Measurements from ENCODE around the gene SPARCL1.

DNA sequence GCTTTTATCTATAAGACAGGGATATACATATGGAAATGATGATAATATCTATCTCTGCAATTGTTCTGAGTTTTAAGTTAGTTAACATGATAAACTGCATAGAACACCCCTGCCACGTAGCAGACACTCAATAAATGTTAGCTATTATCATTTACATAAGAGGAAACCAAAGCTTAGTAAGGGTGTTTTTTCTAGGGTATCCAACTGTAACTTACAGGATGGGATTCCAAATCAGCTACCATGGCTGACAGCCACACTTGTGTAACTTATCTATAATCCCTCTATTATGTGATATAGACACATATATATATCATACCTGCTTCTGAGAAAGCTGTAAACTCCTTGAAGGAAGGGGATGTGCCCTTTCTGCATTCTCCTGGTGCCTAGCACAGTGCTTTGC is 1.1 kb upstream of the SPARCL1 start:
- TF ChIP-seq, protein P1, sequence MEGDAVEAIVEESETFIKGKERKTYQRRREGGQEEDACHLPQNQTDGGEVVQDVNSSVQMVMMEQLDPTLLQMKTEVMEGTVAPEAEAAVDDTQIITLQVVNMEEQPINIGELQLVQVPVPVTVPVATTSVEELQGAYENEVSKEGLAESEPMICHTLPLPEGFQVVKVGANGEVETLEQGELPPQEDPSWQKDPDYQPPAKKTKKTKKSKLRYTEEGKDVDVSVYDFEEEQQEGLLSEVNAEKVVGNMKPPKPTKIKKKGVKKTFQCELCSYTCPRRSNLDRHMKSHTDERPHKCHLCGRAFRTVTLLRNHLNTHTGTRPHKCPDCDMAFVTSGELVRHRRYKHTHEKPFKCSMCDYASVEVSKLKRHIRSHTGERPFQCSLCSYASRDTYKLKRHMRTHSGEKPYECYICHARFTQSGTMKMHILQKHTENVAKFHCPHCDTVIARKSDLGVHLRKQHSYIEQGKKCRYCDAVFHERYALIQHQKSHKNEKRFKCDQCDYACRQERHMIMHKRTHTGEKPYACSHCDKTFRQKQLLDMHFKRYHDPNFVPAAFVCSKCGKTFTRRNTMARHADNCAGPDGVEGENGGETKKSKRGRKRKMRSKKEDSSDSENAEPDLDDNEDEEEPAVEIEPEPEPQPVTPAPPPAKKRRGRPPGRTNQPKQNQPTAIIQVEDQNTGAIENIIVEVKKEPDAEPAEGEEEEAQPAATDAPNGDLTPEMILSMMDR (optimal IDR thresholded peaks at IDR 0.05 in 1 of 3, IDR thresholded peaks at IDR 0.05 in 1 of 3, conservative IDR thresholded peaks at IDR 0.05 in 1 of 3; ENCODE audit: extremely low read depth in 1 of 3, insufficient read depth in 2 of 3, low read length in 3 of 3), result no peak
- TF ChIP-seq EZH2 (IDR thresholded peaks at IDR 0.05; ENCODE audit: low read length), result no peak
